ENCODE results near the gene PDCD4.
"Not testable (repeated sequence)": the region's sequence is repeated elsewhere in the genome, so short reads cannot be mapped to it uniquely, and the experiment has no call there.

PDCD4 gene

GRCh38 chr10:110883924-110884323 lies 12.2 kb downstream of the PDCD4 start:
- DNase-seq (ENCODE audit: low spot score): no peak

GRCh38 chr10:110885932-110886674 lies 14.4 kb downstream of the PDCD4 start:
- DNase-seq (ENCODE audit: low spot score): no peak

GRCh38 chr10:110887560-110887959 lies 15.8 kb downstream of the PDCD4 start:
- no peak for DNase-seq (ENCODE audit: low spot score)

- DNase-seq (ENCODE audit: low spot score): no peak
Measured at GRCh38 chr10:110892602-110893288, 21.0 kb downstream of the PDCD4 start.

- DNase-seq (ENCODE audit: low spot score): peak; percentile 65
Measured at GRCh38 chr10:110893559-110894179, 21.9 kb downstream of the PDCD4 start.

GRCh38 chr10:110897184-110897583 lies 25.5 kb downstream of the PDCD4 start:
- no peak for DNase-seq (ENCODE audit: low spot score)

- no peak for DNase-seq (ENCODE audit: low spot score)
Measured at GRCh38 chr10:110898391-110898790, 26.7 kb downstream of the PDCD4 start.

GRCh38 chr10:110900983-110901382 lies 29.3 kb downstream of the PDCD4 start:
- DNase-seq (ENCODE audit: low spot score): no peak

GRCh38 chr10:110901954-110902819 lies 30.5 kb downstream of the PDCD4 start:
- DNase-seq (ENCODE audit: low spot score): peak; percentile 55

- DNase-seq (ENCODE audit: low spot score): no peak
Measured at GRCh38 chr10:110903280-110904278, 31.9 kb downstream of the PDCD4 start.

GRCh38 chr10:110910138-110910537 lies 38.4 kb downstream of the PDCD4 start:
- DNase-seq (ENCODE audit: low spot score): no peak

GRCh38 chr10:110912374-110912773 lies 40.6 kb downstream of the PDCD4 start:
- DNase-seq (ENCODE audit: low spot score): no peak

GRCh38 chr10:110914431-110914830 lies 42.7 kb downstream of the PDCD4 start:
- DNase-seq (ENCODE audit: low spot score): no peak

GRCh38 chr10:110915035-110915434 lies 43.3 kb downstream of the PDCD4 start:
- DNase-seq (ENCODE audit: low spot score): no peak

- DNase-seq (ENCODE audit: low spot score): not testable (repeated sequence)
Measured at GRCh38 chr10:110915600-110915999, 43.9 kb downstream of the PDCD4 start.

GRCh38 chr10:110916554-110917346 lies 45.0 kb downstream of the PDCD4 start:
- DNase-seq (ENCODE audit: low spot score): peak; percentile 36

- DNase-seq (ENCODE audit: low spot score): peak; percentile 95
Measured at GRCh38 chr10:110918269-110918642, 46.5 kb downstream of the PDCD4 start.

- peak; percentile 99 for DNase-seq (ENCODE audit: low spot score)
Measured at GRCh38 chr10:110918643-110919348, 47.1 kb downstream of the PDCD4 start, which contains the start of gene BBIP1. Gene BBIP1, minus strand, starts transcription at chr10:110919180. Its CDS starts 1,023 bp downstream, at chr10:110918157.

- DNase-seq (ENCODE audit: low spot score): no peak
Measured at GRCh38 chr10:110919349-110919931, 47.7 kb downstream of the PDCD4 start, which contains the start of gene SHOC2. Gene SHOC2, plus strand, starts transcription at chr10:110919604. Its CDS starts 44,755 bp downstream, at chr10:110964359.
